Subcutaneous adipose tissue (tissue), 4 donors: ENCODE results near the gene MCCC2. TPM values are rescaled to one million over a fixed set of nuclear protein-coding genes. Genes with fewer than 3 reads are reported as not detected.

Experiments
- total RNA-seq, 4 donors: library from RNA; depleted of rRNA; stranded (reverse); fragments of >200 nt; gene quantifications; one replicate each; pipeline ENCODE4 v1.1.0, GENCODE V29; 2016
- TF ChIP-seq, protein P1 (sequence below): fragments of 450-650 bp; IDR thresholded peaks from one replicate; pipeline ENCODE4 v1.5.1; 2016; ENCODE audit warnings: low read depth, mild to moderate bottlenecking, control low read depth, antibody characterized with exemption, moderate library complexity

MCCC2 gene
- total RNA-seq, result 10 to 100 TPM; 52.4 to 95.5 (median 79.4) TPM

GRCh38 chr5:71586941-71587765, at the start of gene MCCC2:
Gene MCCC2 (plus strand): TSS chr5:71587340. CDS start chr5:71587426, 86 bp downstream.
- TF ChIP-seq, protein P1, sequence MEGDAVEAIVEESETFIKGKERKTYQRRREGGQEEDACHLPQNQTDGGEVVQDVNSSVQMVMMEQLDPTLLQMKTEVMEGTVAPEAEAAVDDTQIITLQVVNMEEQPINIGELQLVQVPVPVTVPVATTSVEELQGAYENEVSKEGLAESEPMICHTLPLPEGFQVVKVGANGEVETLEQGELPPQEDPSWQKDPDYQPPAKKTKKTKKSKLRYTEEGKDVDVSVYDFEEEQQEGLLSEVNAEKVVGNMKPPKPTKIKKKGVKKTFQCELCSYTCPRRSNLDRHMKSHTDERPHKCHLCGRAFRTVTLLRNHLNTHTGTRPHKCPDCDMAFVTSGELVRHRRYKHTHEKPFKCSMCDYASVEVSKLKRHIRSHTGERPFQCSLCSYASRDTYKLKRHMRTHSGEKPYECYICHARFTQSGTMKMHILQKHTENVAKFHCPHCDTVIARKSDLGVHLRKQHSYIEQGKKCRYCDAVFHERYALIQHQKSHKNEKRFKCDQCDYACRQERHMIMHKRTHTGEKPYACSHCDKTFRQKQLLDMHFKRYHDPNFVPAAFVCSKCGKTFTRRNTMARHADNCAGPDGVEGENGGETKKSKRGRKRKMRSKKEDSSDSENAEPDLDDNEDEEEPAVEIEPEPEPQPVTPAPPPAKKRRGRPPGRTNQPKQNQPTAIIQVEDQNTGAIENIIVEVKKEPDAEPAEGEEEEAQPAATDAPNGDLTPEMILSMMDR, result no peak

DNA sequence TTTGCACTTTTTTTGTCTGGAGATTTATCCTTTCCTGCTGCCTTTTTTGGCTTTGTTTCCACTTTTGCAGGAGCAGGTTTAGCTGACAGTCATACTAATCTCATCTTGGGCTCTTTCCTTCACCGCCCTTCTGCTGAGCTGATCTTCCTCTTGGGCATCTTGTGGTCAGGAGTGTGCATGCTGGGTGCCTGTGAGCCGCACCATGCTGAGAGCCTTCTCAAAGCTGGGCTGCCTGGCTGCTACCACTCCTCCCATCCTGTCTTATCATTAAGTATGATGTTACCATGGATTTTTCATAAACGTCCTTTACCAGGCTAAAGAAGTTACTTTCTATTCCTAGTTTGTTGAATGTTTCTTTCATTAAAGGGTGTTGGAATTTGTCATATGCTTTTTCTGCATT, 49.5 kb upstream of the MCCC2 start:
- TF ChIP-seq, protein P1, result no peak

DNA sequence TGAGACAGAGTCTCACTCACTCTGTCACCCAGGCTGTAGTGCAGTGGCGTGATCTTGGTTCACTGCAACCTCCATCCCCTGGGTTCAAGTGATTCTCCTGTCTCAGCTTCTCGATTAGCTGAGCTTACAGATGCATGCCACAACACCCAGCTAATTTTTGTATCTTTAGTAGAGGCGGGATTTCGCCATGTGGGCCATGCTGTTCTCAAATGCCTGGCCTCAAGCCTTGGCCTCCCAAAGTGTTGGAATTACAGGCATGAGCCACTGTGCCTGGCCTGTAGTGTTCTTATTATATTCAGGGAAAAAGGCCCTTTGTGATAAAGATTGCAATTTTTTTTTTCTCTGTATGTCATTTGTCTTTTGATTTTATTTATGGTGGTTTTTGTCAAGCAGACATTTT, 24.0 kb upstream of the MCCC2 start:
- TF ChIP-seq, protein P1, result no peak

DNA sequence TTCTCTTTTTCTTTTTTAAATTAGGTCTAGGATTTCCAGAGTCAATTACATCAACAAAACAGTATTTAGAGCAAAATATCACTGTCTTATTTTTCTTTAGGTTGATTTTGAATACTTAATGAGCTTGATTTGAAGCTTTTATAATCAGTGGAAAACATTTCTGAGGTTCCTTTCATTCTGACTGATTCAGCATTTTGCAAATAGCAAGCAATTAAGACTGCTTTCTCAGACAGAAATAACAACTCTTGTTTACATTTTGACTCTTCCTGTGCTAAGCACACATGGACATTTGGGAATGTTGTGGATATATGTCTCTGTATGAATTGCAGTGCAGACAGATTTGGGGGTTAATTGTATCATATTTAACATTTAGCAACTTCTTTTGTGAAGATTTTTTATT, 22.2 kb upstream of the MCCC2 start:
- TF ChIP-seq, protein P1, result no peak

- TF ChIP-seq, protein P1, result no peak
These were observed 17.2 kb upstream of the MCCC2 start for GRCh38 chr5:71569748-71570509.

DNA sequence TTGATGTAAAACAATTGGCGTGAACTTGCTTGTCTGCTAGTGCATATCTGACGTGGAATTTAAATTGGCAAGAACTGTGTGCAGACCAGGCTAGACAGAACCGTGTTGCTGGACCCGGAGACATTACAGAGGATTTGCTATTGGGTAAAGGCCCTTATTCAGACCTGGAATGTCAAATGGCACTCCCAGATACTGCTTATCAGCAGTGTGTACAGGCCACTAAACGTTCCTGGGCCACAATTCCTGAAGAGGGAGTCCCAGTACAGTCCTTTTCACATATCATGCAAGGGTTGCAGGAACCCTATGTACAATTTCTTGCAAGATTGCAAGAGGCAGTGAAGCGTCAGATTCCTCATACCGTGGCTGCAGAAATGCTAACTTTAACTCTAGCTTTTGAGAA, 13.5 kb upstream of the MCCC2 start:
- TF ChIP-seq, protein P1, result no peak

DNA sequence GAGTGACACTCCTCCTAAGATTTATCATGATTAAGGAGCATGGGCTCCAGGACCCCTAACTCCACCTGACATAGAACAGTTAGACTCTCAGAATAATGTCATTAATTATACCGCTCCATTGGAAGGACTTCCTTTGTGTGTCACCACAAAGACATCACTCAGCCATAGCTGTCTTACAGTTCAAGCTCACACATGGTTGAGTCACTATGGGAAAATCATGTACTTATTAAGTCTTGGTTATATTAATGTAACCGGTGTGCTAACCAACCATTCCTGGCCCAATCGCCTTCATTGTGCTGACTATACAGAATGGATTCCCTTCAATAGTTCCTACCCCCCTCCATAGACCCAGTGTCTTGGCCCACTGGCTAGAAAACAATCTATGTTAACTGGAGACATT, 10.9 kb upstream of the MCCC2 start:
- TF ChIP-seq, protein P1, result no peak
